NCI-H446 treated with DMSO at 0.1 percent for 48 hours (cell line): ENCODE measurements around the gene ARHGAP23.
"Not testable (repeated sequence)": the region's sequence is repeated elsewhere in the genome, so short reads cannot be mapped to it uniquely, and the experiment has no call there.

Experiments
- DNase-seq: peaks from one replicate; lab custom pipeline; 2025; lab: John Stamatoyannopoulos, UW

The ARHGAP23 gene

DNA sequence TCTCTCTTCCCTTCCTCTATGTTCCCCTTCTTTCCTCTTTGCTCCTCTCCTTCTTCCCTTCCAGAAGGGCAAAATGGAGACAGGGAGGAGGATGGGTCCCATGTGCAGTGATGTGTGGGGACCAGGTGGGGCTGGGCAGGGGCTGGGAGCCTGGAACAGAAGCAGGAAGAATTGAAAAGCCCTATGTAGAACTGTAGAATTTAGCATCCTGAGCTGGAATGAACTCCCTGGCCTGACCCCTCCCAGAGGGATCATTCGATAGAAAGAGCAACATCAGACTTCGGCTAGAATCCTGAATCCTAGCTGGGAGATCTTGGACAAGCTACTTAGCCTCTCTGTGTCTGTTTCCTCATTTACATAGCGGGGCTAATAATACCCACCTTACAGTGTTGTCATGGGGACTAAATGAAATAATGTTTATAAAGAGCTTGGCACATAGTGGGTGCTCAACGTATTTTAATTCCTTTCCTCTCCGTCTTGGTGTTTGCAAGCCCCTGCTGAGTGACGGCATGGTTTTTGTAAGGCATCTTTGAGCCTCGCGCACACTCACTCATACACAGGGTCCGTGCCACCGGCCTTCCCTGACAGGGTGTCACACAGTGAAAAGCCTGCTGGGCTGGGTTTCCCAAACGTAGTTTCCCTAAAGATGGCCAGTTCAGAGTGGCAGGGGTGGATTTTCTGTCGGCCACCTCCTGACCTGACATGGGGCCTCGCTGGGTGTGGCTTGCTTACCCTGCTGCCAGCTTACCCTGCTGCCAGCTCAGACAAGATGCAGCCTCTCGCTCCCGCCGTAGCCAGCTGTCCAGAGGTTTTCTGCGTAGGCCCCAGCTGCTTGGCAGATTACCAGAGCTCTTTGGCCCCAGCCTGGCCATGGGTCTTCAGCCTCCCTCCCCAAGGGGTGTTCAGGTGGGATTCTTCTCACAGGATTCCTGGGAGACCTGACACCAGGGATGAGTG is 6.1 kb upstream of the ARHGAP23 start:
- no peak for DNase-seq

DNA sequence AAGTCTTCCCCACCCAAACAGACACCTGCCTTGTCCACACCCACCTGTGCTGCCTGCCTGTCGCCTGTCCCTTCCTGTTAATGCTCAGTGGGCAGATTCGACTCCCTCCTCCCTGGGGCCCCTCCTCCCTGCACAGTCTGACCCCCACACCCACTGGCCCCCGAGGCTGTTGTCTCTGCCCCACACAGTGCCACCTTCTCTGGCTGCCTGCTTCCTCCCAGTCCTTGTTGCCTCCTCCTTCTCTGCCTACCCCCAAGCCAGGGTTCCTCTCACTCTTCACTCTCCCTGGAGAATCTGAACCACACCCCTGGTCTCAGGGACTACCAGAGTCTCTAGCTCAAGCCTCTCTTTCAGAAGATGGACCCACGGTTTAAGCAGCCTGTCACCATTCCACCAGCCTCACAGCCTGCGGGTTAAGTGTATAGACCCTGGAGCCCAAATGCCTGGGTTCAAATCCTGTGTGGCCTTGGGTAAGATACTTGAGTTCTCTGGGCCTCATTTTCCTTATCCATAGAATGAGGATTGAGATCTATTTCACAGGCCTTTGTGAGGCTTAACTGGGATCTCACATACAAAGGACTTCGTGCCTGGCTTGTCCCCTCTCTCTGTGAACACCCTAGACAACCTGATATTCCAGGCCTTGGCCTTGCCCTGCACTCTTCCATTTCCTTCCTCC is 3.8 kb upstream of the ARHGAP23 start:
- DNase-seq: no peak

DNA sequence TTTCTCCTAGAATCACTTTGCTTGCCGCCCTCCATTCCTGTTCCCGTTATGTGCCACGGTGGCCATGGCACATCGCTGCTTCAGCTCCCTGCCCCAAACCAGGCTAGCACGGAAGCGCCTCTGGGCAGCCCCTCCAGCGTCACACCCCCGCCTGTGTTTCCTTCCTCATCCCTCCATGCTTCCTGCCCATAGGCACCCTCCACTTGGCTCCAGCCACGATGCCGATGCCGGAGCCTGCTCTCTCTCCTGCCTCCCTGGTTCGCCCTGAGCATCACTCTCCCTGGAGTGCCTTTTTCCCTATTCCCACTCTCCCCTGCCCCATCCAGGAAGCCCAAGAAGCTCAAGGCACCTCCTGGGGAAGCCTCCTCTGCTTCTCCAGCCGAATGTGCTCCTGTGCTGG is 3.2 kb upstream of the ARHGAP23 start:
- DNase-seq: no peak

DNA sequence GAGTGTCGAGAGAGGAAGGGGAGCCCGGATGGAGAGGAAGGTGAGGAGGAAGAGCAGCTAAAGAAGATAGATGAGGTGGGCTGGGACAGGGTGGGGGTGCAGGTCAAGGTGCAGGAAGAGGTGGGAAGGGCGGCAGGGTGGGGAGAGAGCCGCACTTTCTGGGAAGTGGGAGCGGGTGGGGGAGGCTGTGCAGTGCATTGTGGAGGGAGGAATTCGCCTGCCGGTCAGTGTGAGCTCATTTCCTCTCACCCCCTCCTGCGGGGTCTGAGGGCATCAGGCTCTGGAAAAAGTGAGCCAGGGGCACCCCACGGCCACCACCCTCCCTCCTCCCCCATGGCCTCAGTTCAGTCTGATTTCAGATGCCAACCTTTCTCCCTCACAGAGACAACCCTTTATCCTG is 2.5 kb upstream of the ARHGAP23 start:
- no peak for DNase-seq

DNA sequence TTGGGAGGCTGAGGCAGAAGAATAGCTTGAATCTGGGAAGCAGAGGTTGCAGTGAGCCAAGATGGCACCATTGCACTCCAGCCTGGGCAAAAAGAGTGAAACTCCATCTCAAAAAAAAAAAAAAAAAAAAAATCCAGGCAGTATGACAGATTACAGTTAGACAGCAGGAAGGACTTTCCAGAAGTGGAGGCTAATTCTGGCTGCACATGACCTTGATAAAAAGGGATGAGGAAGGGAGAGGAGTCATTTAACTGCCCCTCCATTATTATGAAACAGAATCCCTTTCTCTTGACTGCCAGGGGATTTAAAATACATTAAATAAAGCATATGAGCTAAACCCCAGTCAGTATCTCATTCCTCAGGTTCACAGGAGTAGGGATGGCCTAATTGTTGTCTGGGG is 1.8 kb upstream of the ARHGAP23 start:
- DNase-seq: no peak

DNA sequence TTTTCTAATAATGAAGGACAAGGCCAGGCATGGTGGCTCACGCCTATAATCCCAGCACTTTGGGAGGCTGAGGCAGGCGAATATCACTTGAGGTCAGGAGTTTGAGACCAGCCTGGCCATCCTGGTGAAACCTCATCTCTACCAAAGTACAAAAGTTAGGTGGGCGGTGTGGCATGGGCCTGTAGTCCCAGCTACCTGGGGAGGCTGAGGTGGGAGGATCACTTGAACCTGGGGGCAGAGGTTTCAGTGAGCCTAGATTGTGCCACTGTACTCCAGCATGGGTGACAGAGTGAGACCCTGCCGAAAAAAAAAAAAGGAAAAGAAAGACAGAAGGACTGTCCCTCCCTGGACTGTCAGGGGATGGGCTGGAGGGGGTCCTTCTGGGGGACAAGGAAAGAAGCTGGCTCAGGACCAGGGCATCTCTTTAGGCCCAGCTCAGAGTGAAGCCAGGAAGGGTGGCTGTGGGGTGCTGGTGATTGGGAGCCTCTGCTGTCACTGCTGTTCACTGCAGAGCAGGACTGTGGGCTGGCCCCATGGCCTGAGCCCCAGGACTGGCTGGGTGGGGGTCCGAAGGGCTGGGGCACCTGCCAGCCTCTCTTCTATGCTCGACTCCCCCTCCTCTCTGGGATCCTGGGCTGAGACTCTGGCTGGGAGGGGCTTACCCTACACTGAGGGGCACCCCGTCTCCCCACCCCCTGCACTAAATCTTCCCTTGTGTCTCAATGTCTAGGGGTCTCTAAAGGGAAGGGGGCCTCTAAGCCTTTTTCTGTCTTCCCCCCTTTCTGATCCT is 909 bp upstream of the ARHGAP23 start:
- DNase-seq: no peak

DNA sequence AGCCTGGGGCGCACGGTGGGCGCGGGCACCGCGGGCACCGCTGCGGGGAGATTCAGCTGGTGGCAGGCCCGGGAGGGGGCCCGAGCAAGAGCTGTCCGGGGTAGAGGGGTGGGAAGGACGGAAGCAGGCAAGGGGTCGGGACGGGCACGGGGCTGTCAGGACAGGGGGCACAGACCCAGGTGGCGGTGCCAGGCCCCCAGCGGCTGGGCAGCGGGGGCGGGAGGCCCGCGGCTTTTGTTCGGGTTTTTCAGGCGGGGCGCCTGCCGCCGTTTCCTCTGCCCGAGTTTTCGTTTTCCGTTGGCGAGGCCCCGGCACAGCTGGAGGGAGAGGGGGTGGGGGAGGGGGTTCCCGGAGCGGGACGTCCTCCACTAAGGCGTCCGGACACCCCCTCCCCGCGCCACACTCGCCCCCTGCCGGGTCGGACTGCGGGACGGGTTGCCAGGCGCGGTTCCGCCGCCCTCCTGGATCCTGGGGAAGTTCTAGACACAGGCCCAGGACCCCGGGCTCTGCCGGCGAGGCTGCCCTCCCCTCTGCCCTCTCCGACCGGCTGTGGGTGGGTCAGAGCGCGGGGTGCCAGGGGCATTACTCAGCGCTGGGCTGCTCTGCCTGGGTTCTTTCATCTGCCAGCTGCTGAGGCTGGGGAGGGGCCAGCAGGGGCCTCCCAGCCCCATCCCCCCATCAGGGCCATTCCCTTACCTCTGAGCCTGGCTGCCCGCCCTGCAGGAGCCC is 543 bp downstream of the ARHGAP23 start:
- no peak for DNase-seq

DNA sequence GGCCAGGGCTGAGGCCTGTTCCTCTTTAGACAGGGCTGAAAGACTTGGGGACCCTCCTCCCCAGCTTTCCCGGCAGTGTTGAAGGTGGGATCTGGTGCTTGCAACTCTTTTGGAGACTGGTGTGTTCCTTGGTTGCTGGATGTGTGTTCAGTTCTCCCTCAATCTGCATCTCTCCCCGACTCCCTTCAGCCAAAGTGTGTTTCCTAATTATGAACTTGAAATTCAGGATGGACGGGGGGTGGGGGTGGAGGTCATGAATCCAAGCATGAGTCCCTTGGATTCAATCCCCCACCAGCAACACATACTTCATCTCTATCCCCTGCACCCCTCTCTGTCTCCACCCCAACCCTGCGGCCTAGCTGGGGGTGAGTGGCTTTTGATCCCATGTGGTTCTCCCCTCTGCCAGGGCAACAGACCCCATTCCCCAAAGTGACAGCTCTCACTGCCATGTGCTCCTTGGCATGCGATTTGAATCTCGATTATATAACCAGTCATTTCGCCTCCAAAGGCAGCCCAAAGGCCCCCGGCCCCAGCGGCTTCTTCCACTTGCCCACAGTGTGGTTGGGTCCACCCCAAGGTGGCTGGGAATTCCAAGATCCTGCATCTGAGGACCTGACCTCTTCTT is 1.3 kb downstream of the ARHGAP23 start:
- no peak for DNase-seq

DNA sequence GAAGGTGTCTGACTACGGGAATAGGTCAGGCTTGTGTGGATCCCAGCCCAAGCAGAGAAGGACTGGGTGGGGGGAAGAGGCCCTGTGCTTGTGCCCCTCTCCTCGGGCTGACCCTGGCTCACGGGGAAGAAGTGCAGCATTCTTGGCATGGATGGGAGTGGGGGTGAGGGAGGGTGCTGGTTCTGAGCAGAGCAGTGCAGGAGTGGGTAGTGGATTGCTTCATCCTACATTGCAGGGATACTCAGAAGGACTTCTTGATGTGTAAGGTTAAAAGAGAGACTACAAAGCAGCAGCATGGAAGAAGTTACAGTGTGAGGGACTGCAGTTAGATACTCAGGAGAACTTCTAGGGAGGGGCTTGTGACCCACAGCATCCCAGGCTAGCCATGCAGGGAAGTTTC is 2.1 kb downstream of the ARHGAP23 start:
- no peak for DNase-seq

DNA sequence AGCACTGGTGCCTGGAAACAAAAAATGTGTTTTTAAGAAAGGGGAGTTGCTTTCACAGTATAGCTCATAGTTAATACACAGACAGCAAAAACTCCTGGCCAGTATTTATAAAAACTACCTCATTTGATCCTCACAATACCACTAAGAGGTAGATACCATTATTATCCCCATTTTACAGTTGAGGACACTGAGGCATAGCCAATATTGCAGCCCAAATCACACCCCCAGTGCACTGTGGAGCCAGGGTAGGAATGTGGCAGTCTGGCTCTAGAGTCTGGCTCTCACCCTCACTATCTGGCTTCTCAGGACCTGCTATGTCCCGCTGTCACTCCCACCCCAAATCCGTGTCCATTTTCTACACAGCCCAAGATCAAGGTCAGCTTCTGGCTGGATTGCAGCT is 2.6 kb downstream of the ARHGAP23 start:
- no peak for DNase-seq

DNA sequence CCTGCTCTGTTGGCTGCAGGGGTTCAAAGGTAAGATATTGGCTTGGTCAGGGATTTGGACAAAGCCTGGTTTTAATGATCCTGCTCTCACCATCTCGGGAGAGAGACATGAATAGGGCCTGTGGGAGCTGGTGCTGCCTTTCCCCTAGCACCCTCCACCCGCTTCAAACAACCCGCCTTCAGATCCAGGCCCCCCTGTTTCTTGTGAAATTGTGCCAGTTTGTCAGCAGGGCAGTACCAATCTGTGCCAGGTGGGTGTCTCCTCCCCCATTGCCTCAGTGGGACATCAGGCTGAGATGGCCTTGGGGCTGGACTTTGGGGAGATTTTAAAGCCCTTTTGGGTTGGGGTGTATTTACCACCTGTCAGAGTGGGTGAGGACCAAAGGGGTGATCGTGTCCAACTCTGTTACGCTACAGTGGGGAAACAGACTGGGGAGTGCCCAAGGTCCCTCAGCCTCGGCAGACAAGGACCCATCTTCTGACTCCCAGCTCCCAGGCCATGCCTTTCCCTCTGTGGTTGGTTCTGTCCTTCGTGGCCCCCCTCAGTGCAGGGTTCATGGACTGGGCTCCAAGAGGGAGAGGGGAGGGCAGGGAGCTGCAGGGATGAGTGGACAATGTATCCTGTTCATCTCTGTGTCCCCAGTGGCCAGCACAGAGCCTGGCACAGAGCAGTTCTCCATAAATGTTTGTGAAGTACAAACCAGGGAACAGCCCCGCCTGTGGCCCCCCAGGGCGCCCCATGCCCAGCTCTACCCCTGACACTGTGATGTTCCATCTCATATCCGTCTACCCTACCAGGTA is 3.3 kb downstream of the ARHGAP23 start:
- no peak for DNase-seq

DNA sequence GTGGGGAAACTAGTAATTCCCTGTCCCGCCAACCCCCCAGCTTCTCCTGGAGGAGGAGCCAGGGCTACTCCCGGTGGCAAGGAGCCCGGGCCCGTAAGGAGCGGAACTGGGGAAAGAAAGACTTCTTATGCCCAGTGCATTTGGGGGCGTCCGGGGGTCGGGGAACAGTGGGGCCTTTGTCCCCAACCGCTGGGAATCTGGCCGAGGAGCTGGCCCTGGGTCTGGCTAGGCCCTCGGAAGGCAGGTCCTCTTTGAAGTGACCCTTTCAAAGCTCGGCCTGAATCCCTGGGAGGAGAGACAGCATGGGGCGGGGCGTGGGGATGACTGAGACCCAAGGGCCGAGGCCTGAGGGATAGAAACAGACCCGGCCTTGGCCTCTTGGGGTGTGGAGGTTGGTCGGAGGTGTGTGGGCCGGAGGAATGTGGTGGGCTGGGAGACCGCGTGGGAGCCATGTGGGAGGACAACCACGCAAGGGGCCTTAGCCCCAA is 6.0 kb downstream of the ARHGAP23 start:
- DNase-seq: no peak

DNA sequence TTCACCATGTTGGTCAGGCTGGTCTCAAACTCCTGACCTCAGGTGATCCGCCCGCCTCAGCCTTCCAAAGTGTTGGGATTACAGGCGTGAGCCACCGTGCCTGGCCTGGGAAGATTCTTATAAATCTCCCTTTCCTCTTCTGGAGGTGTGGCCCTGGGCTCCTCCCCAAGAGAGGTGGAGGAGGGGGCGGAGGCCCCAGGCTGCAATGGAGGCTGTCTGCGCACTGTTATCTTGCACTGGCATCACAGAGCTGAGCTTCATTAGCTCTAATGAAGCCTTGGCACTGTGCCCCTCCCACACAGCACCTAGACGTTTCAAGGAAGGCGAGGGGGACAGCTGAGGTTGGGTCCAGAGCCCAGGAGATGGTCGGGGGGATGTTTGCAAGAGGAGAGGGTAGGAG is 7.5 kb downstream of the ARHGAP23 start:
- no peak for DNase-seq

DNA sequence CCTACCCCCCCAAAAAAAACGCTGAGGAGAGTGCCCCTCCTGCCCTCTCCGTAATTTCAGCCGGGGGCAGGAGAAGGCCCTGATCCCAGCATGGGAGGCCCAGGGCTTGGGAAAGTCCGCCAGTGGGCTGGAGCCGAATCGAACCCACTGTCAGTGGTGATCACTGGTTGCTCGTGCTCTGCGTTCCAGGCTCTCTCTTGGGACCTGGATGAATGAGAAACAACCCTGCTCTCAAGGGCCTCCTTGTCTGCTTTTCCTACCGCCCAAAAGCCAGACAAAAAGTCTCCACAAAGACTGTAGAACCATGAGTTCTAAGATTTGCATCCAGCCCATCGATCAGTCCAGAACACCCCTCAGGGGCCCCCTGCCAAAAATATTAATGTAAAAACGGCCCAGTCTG is 8.1 kb downstream of the ARHGAP23 start:
- no peak for DNase-seq

DNA sequence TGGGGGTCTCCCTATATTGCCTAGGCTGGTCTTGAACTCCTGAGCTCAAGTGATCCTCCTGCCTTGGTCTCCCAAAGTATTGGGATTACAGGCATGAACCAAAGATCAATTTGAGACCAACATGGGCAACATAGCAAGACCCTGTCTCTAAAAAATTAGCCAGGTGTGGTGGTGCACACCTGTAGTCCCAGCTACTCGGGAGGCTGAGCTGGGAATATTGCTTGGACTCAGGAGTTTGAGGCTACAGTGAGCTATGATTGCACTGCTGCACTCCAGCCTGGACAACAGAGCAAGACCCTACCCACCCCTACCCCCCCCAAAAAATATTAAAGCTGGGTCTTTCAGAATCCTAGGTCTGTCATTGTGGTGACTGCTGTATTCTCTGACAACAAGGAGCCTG is 9.0 kb downstream of the ARHGAP23 start:
- not testable (repeated sequence) for DNase-seq

DNA sequence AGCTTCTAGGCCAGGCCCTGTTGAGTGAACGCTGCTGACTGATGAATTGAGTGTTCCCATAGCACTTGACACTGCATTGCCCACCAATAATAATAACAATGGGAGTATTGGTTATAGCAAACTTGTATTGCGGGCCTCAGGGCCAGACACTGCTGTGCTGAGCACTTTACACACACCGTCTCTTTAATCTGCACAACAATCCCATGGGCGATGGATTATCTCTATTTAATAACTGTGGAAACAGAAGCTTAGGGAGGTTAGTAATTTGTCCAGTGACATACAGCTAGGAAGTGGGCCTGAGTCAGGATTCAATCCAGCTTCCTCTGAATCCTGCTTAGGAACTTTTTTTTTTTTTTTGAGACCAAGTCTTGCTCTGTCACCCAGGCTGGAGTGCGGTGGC is 11.2 kb downstream of the ARHGAP23 start:
- DNase-seq: no peak

DNA sequence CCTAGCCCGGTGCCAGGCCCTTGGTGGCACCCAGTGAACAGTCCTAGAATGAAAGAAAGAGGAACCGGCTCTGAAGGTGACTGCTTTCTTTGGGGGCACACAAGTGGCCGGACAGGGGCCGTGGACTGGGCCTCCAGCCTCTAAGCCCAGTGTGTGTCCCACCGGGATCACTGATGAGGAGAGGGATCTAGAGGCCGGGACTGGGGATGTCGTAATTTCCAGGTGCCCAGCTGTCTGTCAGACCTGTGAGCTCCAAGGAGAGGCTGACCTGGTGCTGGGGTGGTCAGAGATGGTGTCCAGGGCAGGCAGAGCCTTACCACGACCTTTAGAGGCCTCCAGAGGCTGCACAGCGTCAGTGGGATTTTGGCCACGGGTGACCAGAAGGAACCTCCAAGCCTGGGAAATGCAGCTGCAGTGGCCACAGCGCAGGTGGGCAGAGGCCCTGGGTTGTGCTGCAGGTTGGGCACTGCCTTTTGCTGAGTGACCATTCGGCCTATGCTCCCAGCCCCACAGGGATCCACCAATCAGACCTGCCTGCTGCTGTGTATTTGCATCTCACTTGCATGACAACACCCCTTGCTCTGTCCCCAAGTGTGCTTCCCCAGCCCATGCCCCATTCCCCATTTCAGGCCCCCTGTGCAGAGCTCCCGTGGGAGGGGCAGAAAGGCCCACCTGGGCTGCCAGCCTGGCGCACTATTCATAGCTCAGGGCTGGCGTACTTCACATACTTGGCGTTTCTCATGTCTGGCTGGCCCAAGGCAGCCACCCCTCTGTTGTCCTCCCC is 12.5 kb downstream of the ARHGAP23 start:
- no peak for DNase-seq

DNA sequence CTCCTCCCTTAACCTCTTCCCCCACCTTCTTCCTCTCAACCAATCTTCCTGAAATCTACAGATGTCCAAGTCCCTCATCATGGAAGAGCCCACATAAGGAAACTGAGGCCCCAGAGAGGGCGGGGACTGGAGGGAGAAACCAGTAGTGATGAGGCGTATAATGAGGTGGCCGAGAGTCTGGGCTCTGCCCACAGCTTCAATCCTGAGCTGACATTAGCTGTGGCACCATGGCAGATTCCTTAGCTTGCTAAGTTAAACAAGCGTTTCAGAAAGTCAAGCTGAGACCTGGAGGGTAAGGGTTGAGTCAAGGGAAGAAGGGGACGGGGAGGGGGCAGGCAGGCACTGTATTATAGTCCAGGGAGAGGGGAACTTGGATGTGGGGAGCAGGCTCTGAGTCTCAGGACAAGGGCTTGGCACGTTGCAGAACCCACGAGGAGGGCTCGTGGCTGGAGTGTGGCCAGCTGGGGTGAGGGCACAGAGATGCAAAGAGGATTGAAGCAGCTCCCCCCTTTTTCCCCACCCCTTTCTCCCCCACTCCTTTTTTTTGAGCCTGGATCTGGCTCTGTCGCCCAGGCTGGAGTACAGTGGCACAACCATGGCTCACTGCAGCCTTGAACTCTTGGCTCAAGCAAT is 13.3 kb downstream of the ARHGAP23 start:
- no peak for DNase-seq

DNA sequence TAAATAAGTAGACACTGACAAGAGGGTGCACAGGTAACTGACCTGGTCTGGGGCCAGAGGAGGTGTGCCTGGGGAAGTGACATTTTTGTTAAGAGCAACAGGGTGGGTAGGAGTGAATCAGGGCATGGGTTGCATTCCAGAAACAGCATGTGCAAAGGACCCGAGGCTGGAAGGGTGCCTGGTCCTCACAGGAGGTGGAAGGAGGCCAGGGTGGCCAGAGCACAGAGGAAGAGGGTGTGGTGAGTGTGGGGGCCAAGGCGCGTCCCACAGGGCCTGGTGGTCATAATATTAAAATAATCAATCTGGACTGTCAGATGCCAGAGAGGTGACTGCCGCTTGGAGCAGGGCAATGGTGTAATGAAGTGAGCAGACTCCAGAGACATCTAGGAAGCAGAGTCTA is 14.3 kb downstream of the ARHGAP23 start:
- DNase-seq: no peak
